Iris pigment epithelial cell (primary cell): ENCODE measurements around the gene NYAP1.
"Not testable (repeated sequence)": the region's sequence is repeated elsewhere in the genome, so short reads cannot be mapped to it uniquely, and the experiment has no call there.

Experiments
- DNase-seq: peaks from one replicate; pipeline ENCODE4 v3.0.0-alpha.2; 2011; ENCODE audit warnings: low read depth

The NYAP1 gene

GRCh38 chr7:100483090-100483721 is 521 bp upstream of the NYAP1 start:
- DNase-seq: peak; percentile 53

GRCh38 chr7:100484673-100485045 is 932 bp downstream of the NYAP1 start:
- no peak for DNase-seq

GRCh38 chr7:100485471-100485876 is 1.7 kb downstream of the NYAP1 start:
- DNase-seq: no peak

- no peak for DNase-seq
Measured at GRCh38 chr7:100486111-100486636, 2.4 kb downstream of the NYAP1 start.

- DNase-seq: peak; percentile 53
Measured at GRCh38 chr7:100486753-100487446, 3.2 kb downstream of the NYAP1 start.

- no peak for DNase-seq
Measured at GRCh38 chr7:100488333-100489095, 4.8 kb downstream of the NYAP1 start.

- DNase-seq: no peak
Measured at GRCh38 chr7:100489121-100489520, 5.4 kb downstream of the NYAP1 start.

GRCh38 chr7:100489824-100490223 is 6.1 kb downstream of the NYAP1 start:
- peak; percentile 92 for DNase-seq

- no peak for DNase-seq
Measured at GRCh38 chr7:100490483-100491191, 6.9 kb downstream of the NYAP1 start.

GRCh38 chr7:100491192-100491578 is 7.5 kb downstream of the NYAP1 start:
- DNase-seq: no peak

GRCh38 chr7:100492738-100493475 is 9.2 kb downstream of the NYAP1 start:
- no peak for DNase-seq

- DNase-seq: peak; percentile 56
Measured at GRCh38 chr7:100493476-100494264, 9.9 kb downstream of the NYAP1 start.

GRCh38 chr7:100496509-100496908 is 12.8 kb downstream of the NYAP1 start:
- DNase-seq: no peak

- not testable (repeated sequence) for DNase-seq
Measured at GRCh38 chr7:100500743-100501142, 17.0 kb downstream of the NYAP1 start.

- DNase-seq: not testable (repeated sequence)
Measured at GRCh38 chr7:100504031-100504430, 20.3 kb downstream of the NYAP1 start.

GRCh38 chr7:100504887-100505611 is 21.3 kb downstream of the NYAP1 start:
- no peak for DNase-seq

GRCh38 chr7:100506356-100506923 is 22.7 kb downstream of the NYAP1 start:
- no peak for DNase-seq

- DNase-seq: peak; percentile 88
Measured at GRCh38 chr7:100509231-100509630, 25.5 kb downstream of the NYAP1 start.

- DNase-seq: no peak
Measured at GRCh38 chr7:100510437-100511239, 26.9 kb downstream of the NYAP1 start.
